ENCODE data around the gene FN3KRP.
A peak's percentile ranks its signal among the peaks of the same experiment; 100 is the strongest.
"Not testable (repeated sequence)": the region's sequence is repeated elsewhere in the genome, so short reads cannot be mapped to it uniquely, and the experiment has no call there.

Gene FN3KRP

DNA sequence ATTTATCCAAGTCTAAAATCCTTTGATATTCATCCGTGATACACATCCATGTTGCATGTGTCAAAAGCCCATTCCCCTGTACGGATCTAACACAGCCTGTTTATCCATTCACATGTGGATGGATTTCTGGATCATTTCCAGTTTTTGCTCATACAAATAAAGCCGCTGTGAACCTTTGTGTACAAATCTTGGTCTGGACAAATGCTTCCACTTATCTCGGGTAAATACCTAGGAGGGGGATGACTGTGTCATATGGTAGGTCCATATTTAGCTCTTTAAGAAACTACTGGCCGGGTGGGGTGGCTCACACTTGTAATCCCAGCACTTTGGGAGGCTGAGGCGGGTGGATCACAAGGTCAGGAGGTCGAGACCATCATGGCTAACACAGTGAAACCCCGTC is 29.0 kb downstream of the FN3KRP start:
- DNase-seq, result no peak

DNA sequence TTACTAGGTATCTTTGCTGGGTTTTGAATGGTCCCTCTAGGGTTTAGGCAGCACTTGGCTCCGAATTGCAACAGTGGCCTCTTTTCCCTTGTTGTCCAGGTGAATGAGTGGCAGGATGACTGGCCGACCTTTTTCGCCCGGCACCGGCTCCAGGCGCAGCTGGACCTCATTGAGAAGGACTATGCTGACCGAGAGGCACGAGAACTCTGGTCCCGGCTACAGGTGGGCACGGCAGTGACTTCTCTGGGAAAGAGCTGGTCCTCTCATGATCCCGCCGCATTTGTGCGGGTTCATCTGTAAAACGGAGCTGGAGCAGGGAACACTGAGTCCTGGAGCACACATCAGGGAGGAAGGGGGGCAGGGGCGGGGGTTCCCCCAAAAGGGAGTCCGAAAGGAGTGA is 32.2 kb downstream of the FN3KRP start:
- DNase-seq, result no peak

GRCh38 chr17:82750241-82750908 is 33.9 kb downstream of the FN3KRP start:
- DNase-seq, result no peak

GRCh38 chr17:82751171-82751570 is 34.7 kb downstream of the FN3KRP start:
- DNase-seq, result no peak

DNA sequence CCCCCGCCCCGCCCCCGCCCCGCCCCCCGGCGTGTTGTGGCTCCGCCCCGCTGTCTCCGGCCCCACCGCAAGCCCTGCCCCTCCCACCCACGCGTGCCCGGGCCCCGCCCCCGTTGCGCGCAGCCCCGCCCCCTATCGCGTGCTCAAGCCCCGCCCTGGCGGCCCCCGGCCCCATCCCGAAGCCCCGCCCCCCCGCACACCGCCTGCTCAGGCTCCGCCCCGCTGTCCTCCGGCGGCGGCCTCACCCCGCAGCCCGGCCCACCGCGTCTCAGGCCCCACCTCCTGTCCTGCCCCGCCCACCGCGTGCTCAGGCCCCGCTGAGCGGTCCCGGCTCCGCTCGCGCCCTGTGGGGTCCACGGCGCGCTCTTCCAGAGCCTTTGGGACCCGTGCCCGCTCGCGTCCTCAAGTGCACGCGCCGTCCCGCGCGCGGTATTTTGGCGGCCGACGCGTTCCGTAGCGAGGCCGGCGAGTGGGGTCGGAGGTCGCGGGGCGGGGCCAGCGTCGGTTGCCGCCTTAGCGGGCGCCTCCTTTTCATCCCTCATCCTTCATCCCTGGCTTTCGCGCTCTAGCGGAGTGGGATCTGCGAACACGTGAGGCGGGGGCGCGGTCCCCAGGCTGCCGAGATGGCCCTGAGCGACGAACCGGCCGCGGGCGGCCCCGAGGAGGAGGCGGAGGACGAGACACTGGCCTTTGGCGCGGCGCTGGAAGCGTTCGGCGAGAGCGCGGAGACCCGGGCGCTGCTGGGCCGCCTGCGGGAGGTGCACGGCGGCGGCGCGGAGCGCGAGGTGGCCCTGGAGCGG is 35.3 kb downstream of the FN3KRP start, which contains the start of gene TBCD:
Gene TBCD, plus strand, starts transcription at position 495 of the 800 bp plus-strand sequence. Its CDS starts 129 bp downstream, at position 624.
- peak; percentile 77 for DNase-seq

- peak; percentile 10 for DNase-seq
These were observed 36.1 kb downstream of the FN3KRP start for GRCh38 chr17:82752371-82753200.

GRCh38 chr17:82753201-82753464 is 36.6 kb downstream of the FN3KRP start:
- DNase-seq, result no peak

DNA sequence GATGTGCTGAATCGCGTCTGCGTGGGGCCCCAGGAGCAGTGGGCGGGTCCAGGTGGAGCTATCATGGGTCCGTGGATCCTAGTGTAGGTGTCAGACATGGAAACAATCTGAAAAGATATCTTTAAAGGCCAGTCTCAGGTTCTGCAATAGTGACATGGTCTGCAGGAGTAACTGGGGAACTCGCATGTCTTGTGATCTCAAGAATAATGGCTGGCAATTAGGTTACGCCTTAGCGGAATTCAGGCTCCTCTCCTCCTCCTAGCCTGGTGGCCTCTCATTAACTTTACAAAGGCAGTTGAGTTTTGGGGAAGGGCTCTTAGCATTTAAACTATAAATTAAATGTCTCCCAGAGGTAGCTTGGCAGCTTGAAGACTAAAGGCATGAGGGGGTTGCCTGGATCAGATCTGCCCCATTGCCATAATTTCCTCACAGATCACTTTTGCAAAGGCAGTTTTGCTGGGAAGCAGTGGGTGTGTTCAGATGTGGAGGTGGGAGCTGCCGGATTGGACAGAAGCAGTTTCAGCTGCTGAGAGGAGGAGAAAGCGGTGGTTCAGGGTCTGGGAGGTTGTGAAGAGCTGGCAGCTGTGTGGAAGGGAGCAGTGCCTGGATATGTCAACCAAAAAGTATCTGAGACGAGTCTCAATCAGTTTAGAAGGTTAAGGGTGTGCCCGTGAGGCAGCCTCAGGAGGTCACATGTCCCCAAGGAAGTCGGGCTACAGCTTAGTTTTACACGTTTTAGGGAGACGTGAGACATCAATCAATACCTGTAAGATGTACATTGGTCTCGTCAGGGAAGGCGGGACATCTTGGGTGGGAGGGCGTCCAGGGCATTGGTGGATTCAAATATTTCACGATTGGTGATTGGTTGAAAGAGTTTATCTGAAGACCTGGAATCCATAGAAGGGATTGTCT is 38.0 kb downstream of the FN3KRP start:
- DNase-seq, result peak; percentile 96

DNA sequence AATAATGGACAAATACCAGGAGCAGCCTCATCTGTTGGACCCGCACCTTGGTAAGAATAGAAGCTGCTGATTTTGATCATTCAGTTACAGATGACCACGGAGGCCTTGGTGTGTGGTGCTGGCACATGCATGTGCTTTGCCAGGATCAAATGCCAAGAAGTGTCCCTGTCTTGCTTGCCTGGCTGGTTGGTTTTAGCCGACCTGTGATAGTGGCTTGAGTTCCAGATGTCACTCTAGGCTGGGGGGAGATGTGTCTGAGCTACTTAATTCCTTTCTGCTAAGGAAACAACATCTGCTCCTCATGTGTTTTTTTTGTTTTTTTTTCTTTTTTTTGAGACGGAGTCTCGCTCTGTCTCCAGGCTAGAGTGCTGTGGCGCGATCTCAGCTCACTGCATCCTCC is 39.7 kb downstream of the FN3KRP start:
- DNase-seq, result no peak

DNA sequence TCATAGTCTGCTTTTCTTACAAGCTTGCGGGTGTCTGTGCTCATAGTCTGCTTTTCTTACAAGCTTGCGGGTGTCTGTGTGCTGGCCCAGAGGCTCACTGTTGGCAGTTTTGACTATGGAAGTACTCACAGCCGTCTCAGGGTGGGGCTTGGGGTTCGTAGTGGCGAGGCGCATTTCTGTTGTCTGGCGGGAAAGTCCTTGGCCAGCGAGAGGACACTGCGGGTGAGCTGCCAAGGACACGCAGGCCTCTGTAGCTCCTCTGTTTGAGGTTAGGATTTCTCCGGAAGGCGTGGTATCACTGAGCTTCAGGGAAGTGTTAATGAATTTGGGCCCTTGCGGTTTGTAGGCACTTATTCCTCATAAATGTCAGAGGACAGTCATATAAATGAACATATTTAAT is 48.9 kb downstream of the FN3KRP start:
- DNase-seq, result no peak

GRCh38 chr17:82767041-82767754 is 50.7 kb downstream of the FN3KRP start:
- no peak for DNase-seq

DNA sequence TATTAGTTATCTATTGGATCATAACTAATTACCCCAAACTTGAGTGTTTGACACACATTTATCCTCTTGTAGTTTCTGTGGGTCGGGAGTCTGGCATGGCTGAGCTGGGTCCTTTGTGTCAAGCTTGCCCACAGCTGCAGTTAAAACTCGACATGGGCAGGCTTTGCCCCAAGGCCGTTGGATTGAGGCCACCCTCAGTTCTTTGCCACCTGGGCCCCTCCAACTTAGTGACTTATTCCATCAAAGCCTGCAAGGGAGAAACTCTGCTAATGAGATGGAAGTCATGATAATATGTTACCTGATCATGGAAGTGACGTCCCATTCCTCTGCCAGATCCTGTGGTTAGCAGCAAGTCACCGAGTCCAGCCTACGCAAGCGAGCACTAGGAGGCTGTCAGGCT is 52.5 kb downstream of the FN3KRP start:
- no peak for DNase-seq

DNA sequence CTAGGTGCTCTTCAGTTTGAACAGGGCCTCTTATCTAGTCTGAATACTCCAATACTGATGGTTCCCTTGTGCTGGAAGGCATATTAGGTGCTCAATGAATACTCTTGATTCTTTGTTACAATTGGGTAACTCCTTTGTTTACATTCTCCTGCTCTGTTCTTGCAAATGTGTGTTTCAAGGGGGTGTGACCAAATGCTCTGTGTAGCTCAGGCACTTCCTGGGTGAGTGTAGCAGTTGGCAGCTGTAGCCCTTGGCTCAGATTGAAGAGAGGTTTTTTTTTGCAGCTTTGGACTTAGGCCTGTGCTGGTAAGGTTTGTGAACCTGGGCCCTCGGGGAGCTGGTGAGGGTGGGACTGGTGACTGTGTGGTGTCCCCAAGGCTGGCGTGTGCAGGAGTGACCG is 55.5 kb downstream of the FN3KRP start:
- DNase-seq, result no peak

- DNase-seq, result not testable (repeated sequence)
These were observed 58.0 kb downstream of the FN3KRP start for GRCh38 chr17:82774456-82774855.

GRCh38 chr17:82775001-82775823 is 58.7 kb downstream of the FN3KRP start:
- DNase-seq, result no peak

DNA sequence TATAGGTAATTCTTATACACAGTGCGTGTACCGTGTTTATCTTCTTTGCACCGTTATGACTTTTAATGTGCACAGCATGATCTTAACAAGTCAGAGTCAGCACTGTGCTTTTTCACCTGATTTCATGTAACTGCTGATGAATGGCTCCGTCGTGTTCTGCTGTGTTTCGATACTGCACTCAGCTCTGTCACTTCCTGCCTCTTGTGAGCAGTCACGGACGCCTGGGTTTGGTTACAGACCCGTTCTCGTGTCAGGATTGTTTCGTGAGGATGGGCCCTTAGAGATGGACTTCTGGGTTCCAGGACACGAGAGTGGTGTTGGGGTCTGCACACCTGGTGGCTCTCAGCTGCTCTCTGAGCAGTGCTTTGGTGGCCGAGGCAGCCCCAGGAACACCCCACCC is 59.9 kb downstream of the FN3KRP start:
- DNase-seq, result no peak

All from NCI-H2227 treated with DMSO at 0.1 percent for 48 hours (cell line).